PC-3 (cell line): Measurements from ENCODE around the gene RAD9A. TPM values are rescaled to one million over a fixed set of nuclear protein-coding genes. Genes with fewer than 3 reads are reported as not detected.
"Not testable (repeated sequence)": the region's sequence is repeated elsewhere in the genome, so short reads cannot be mapped to it uniquely, and the experiment has no call there.

Experiments used
- ATAC-seq: fragments of 200-7000 bp; cut with Tn5 transposase; 2 replicates; pipeline ENCODE4 v1.9.1; 2020; ENCODE audit warnings: mild to moderate bottlenecking, moderate library complexity
- BruUV-seq: library from RNA; stranded (reverse); fragments of 400-500 nt; replicated peaks from 2 replicates; lab custom pipeline; 2021; lab: Mats Ljungman, UMichigan
- CTCF ChIA-PET: fragments of 300-600 bp; sonication (Branson Sonifier 250); formaldehyde crosslinking; loops from one replicate; lab custom pipeline; 2022; ENCODE audit warnings: antibody characterized with exemption; lab: Charles Lee
- POLR2A ChIA-PET: fragments of 300-600 bp; sonication (Branson Sonifier 250); formaldehyde crosslinking; loops from one replicate; lab custom pipeline; 2022; ENCODE audit warnings: antibody characterized with exemption; ENCODE audit not compliant: unreplicated experiment; lab: Charles Lee
- DNase-seq: peaks from one replicate; pipeline ENCODE4 v3.0.0-alpha.2; 2015
- H2AFZ ChIP-seq: fragments of 300-600 bp; sonication (generic); 2 replicates; pipeline ENCODE4 v1.6.0; 2016; ENCODE audit warnings: antibody characterized with exemption, low read length
- H3F3A ChIP-seq: fragments of 300-600 bp; sonication (generic); one replicate; pipeline ENCODE4 v1.6.0; 2017; ENCODE audit warnings: antibody characterized with exemption, low read length, control low read depth, mild to moderate bottlenecking; ENCODE audit not compliant: unreplicated experiment
- H3K27ac ChIP-seq: fragments of 300-600 bp; sonication (generic); 2 replicates; pipeline ENCODE4 v1.5.1; 2016; ENCODE audit warnings: mild to moderate bottlenecking, low read length
- H3K27me3 ChIP-seq: fragments of 300-600 bp; sonication (generic); 2 replicates; pipeline ENCODE4 v1.6.1; 2016; ENCODE audit warnings: low read length, mixed read lengths
- H3K36me3 ChIP-seq: fragments of 300-600 bp; sonication (generic); 2 replicates; pipeline ENCODE4 v1.6.1; 2016; ENCODE audit warnings: low read depth, mixed run types, low read length, mixed read lengths
- H3K4me1 ChIP-seq: fragments of 300-600 bp; sonication (generic); 2 replicates; pipeline ENCODE4 v1.5.1; 2016; ENCODE audit warnings: low read length; ENCODE audit not compliant: insufficient read depth
- H3K4me2 ChIP-seq: fragments of 300-600 bp; sonication (generic); 2 replicates; pipeline ENCODE4 v1.6.0; 2016; ENCODE audit warnings: low read length
- H3K4me3 ChIP-seq: fragments of 300-600 bp; sonication (generic); 2 replicates; pipeline ENCODE4 v1.5.1; 2016; ENCODE audit warnings: mild to moderate bottlenecking, low read length, mixed read lengths
- H3K79me2 ChIP-seq: fragments of 300-600 bp; sonication (generic); 2 replicates; pipeline ENCODE4 v1.6.1; 2017; ENCODE audit warnings: low read length, mixed read lengths
- H3K9ac ChIP-seq: fragments of 300-600 bp; sonication (generic); 2 replicates; pipeline ENCODE4 v1.6.0; 2016; ENCODE audit warnings: mild to moderate bottlenecking, low read length
- H3K9me2 ChIP-seq: fragments of 300-600 bp; sonication (generic); replicated peaks from 2 replicates; pipeline ENCODE4 v1.6.1; 2016; ENCODE audit warnings: mixed run types, low read length, mixed read lengths
- H3K9me3 ChIP-seq: fragments of 300-600 bp; sonication (generic); 2 replicates; pipeline ENCODE4 v1.6.1; 2016; ENCODE audit warnings: low read length, mixed read lengths
- H4K20me1 ChIP-seq: fragments of 300-600 bp; sonication (generic); 2 replicates; pipeline ENCODE4 v1.6.1; 2016; ENCODE audit warnings: low read length, mixed read lengths
- CTCF ChIP-seq: fragments of 300-600 bp; sonication (generic); conservative IDR thresholded peaks from 2 replicates; pipeline ENCODE4 v1.5.1; 2017; ENCODE audit warnings: antibody characterized with exemption, low read depth, mild to moderate bottlenecking, low read length
- EZH2 ChIP-seq: fragments of 300-600 bp; sonication (generic); IDR thresholded peaks from one replicate; pipeline ENCODE4 v1.6.1; 2017; ENCODE audit warnings: antibody characterized with exemption, mild to moderate bottlenecking, low read length; ENCODE audit not compliant: unreplicated experiment
- EZH2phosphoT487 ChIP-seq: fragments of 300-600 bp; sonication (generic); IDR thresholded peaks from 2 replicates; pipeline ENCODE4 v1.6.1; 2018; ENCODE audit warnings: mild to moderate bottlenecking, antibody characterized with exemption, low read length, borderline replicate concordance
- intact Hi-C: fragments of 100-400 bp; cut with micrococcal nuclease; formaldehyde crosslinking; loops from 2 replicates; pipeline ENCODE4 v1.9.0; 2023
- total RNA-seq: library from RNA; depleted of rRNA; stranded (reverse); fragments of >200 nt; gene quantifications from 2 replicates; pipeline ENCODE4 v1.2.3, GENCODE V29; 2014

RAD9A gene
- total RNA-seq, 1 experiment from 2014 or later: 45.5 TPM

GRCh38 chr11:67401495-67402191 lies 9.9 kb downstream of the RAD9A start, which contains the start of gene PPP1CA:
Gene PPP1CA (minus strand): TSS chr11:67401858. CDS start chr11:67401782, 76 bp downstream.
- peak within 1 kb of the TSS; percentile 71 for H3K27ac ChIP-seq
- peak within 1 kb of the TSS; percentile 88 for H3K4me3 ChIP-seq
- peaks cover 16% of the 10 kb centered on the region; the same call in 1 of the 2 replicates for H4K20me1 ChIP-seq
- H3K4me2 ChIP-seq: peak within 1 kb of the TSS; percentile 98
- peak; percentile 86 for ATAC-seq
- H3K9me3 ChIP-seq: no peaks in the 10 kb centered on the region
- peaks cover 28% of the 10 kb centered on the region for H3K79me2 ChIP-seq
- peaks cover 24% of the 10 kb centered on the region for H3K36me3 ChIP-seq
- BruUV-seq: no TSS peak
- peaks cover 11% of the 10 kb centered on the region for H3K4me1 ChIP-seq
- no peaks in the 10 kb centered on the region for H3K27me3 ChIP-seq
- no peaks in the 10 kb centered on the region for H3F3A ChIP-seq
- peak within 1 kb of the TSS; percentile 93 for H3K9ac ChIP-seq
- H2AFZ ChIP-seq: peak within 1 kb of the TSS; percentile 74
- POLR2A ChIA-PET: interaction anchor here (0.5 to 1.2 kb wide), 12 partner anchors 10 to 935 kb away, joined by 3 to 16 read pairs (median 5); partner anchors contain the start of genes NUDT8, PELI3 and RAD9A
- intact Hi-C loops: loop anchor here (1.0 to 2.0 kb wide), 2 partner anchors 27 to 67 kb away; partner anchors contain the start of gene RPS6KB2
- H3K9me2 ChIP-seq: no peaks in the 10 kb centered on the region
- no peak for TF ChIP-seq EZH2phosphoT487
- TF ChIP-seq EZH2: no peak
- TF ChIP-seq CTCF: 0 out of 2 replicates have a peak, but pooled peaks have one; percentile 30
- peak; percentile 88 for DNase-seq
- CTCF ChIA-PET: interaction anchor here (0.5 to 1.7 kb wide), 11 partner anchors 10 to 1387 kb away, joined by 3 to 15 read pairs (median 5); partner anchors contain the start of genes PITPNM1, RAD9A and TMEM134

- Histone ChIP-seq H3K4me2 (peak overlapping the region; percentile 80), H3K9ac (peak overlapping the region; percentile 13; the same call in 1 of the 2 replicates)
- ATAC-seq: not testable (repeated sequence)
Observed at GRCh38 chr11:67402192-67402839, 10.5 kb downstream of the RAD9A start.

GRCh38 chr11:67403085-67403484 lies 11.3 kb downstream of the RAD9A start:
- H3K27me3 ChIP-seq, DNase-seq, BruUV-seq, H3K9me2 ChIP-seq, H3K9ac ChIP-seq, H3K27ac ChIP-seq, ATAC-seq, H3K4me3 ChIP-seq, CTCF ChIA-PET, H3K9me3 ChIP-seq, H3F3A ChIP-seq, POLR2A ChIA-PET, H3K4me2 ChIP-seq, H2AFZ ChIP-seq: not testable (repeated sequence)
- peaks cover 16% of the 10 kb centered on the region for H3K36me3 ChIP-seq
- peaks cover 28% of the 10 kb centered on the region for H3K79me2 ChIP-seq
- intact Hi-C loops: loop anchor here (2.0 kb wide), 1 partner anchor 26 kb away; the partner anchor contains the start of gene RPS6KB2
- peaks cover 11% of the 10 kb centered on the region for H3K4me1 ChIP-seq
- H4K20me1 ChIP-seq: peaks cover 16% of the 10 kb centered on the region; the same call in 1 of the 2 replicates

More at GRCh38 chr11:67402192-67402839, 10.5 kb downstream of the RAD9A start:
- H3F3A ChIP-seq, H3K9me3 ChIP-seq, H3K9me2 ChIP-seq, DNase-seq, H3K27me3 ChIP-seq: not testable (repeated sequence)
- peaks cover 28% of the 10 kb centered on the region for H3K79me2 ChIP-seq
- peaks cover 24% of the 10 kb centered on the region for H3K36me3 ChIP-seq
- BruUV-seq: TSS peak; percentile 89
- peaks cover 16% of the 10 kb centered on the region; the same call in 1 of the 2 replicates for H4K20me1 ChIP-seq
- peaks cover 11% of the 10 kb centered on the region for H3K4me1 ChIP-seq
- intact Hi-C loops: loop anchor here (2.0 kb wide), 1 partner anchor 26 kb away; the partner anchor contains the start of gene RPS6KB2
- POLR2A ChIA-PET: interaction anchor here (0.6 to 0.9 kb wide), 4 partner anchors 10 to 54 kb away, joined by 5 to 13 read pairs (median 8); partner anchors contain the start of gene RAD9A
- 0 out of 2 replicates have a peak overlapping the region, but pooled peaks have one; percentile 8 for H3K27ac ChIP-seq
- CTCF ChIA-PET: interaction anchor here (0.5 to 1.7 kb wide), 6 partner anchors 18 to 1386 kb away, joined by 3 to 15 read pairs (median 8); partner anchors contain the start of gene TMEM134
- H2AFZ ChIP-seq: peak overlapping the region; percentile 71
- H3K4me3 ChIP-seq: peak overlapping the region; percentile 42
